Left lung (tissue), 10 donors: ENCODE data around the gene DLGAP1. TPM values are rescaled to one million over a fixed set of nuclear protein-coding genes. Genes with fewer than 3 reads are reported as not detected.

Experiments used
- ATAC-seq: fragments of 200-7000 bp; cut with Tn5 transposase; one replicate; pipeline ENCODE4 v1.9.1; 2020; ENCODE audit warnings: moderate library complexity
- DNase-seq, 4 donors: peaks; one replicate each; pipeline ENCODE4 v3.0.0-alpha.2; 2013 to 2020
- H3K27ac ChIP-seq, 2 donors: fragments of 200-600 bp; sonication (generic) in 1 of 2; one replicate each; pipeline versions ENCODE4 v1.5.0 to v1.8.0; 2020 to 2021
- H3K27me3 ChIP-seq, 2 donors: fragments of 200-600 bp; sonication (generic) in 1 of 2; one replicate each; pipeline versions ENCODE4 v1.5.0 to v1.8.0; 2020 to 2021
- H3K36me3 ChIP-seq, 2 donors: fragments of 200-600 bp; sonication (generic) in 1 of 2; one replicate each; pipeline versions ENCODE4 v1.5.0 to v1.8.0; 2020 to 2021
- H3K4me1 ChIP-seq, 2 donors: fragments of 200-600 bp; one replicate each; pipeline ENCODE4 v1.8.0; 2021
- H3K4me3 ChIP-seq, 2 donors: fragments of 200-600 bp; sonication (generic) in 1 of 2; one replicate each; pipeline versions ENCODE4 v1.5.0 to v1.8.0; 2020 to 2021; ENCODE audit warnings: mild to moderate bottlenecking in 1 of 2
- H3K9me3 ChIP-seq, 2 donors: fragments of 200-600 bp; sonication (generic) in 1 of 2; one replicate each; pipeline versions ENCODE4 v1.5.0 to v1.8.0; 2020 to 2021
- intact Hi-C, 2 donors: fragments of 100-400 bp; cut with DNase I; formaldehyde crosslinking; loops; one replicate each; pipeline versions ENCODE4 v1.11.2 to v1.14.2; 2022
- polyA plus RNA-seq, 6 donors: library from polyadenylated mRNA; unstranded; fragments of 120-200 nt; gene quantifications; one replicate each; pipeline ENCODE4 v1.2.1, GENCODE V29; 2013; ENCODE audit not compliant: insufficient read length in 6 of 6
- total RNA-seq, 2 donors: library from RNA; stranded (reverse); fragmentation: NEBNext Ultra II Directional; extraction: Animal tissue kit (Norgen Biotek cat#: 25700); gene quantifications; one replicate each; pipeline ENCODE4 v1.2.1, GENCODE V29; 2021
- TF ChIP-seq, protein P1 (sequence below), 2 donors: fragments of 200-600 bp; sonication (generic) in 1 of 2; IDR thresholded peaks; one replicate each; pipeline versions ENCODE4 v1.5.0 to v1.8.0; 2021; ENCODE audit warnings: antibody characterized with exemption in 2 of 2
- donor health status: DM: no; HTN: yes; CAD: no.
- donor health status: DM: no; HTN: no; CAD: no.

DLGAP1 gene
- total and polyA plus RNA-seq, 8 donors = 1.6 to 4.0 (median 2.1) TPM

DNA sequence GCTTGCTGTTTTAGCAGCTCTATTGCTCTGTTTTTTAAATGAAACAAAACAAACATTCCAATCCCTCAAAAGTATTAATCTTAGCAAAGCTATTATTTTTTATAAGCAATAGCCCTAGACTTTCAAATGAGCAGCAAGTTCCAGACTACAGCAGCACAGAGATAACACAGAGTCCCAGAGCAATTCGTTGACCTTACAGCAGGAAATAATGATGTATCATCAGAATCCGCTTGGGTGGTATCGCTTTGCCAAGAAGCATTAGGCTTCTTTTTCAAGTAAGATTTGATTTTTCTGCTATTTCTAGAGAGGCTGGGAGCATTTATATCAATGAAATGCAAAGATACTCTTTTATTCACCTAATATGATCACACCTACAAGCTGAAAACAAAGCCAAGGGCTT, 209.7 kb downstream of the DLGAP1 start:
- Histone ChIP-seq H3K27me3 (no peaks in the 10 kb centered on the region), H3K36me3 (no peaks in the 10 kb centered on the region), H3K4me3 (no peak overlapping the region), H3K9me3 (no peaks in the 10 kb centered on the region), H3K27ac (no peak overlapping the region), H3K4me1 (no peaks in the 10 kb centered on the region)
- no peak for DNase-seq
- intact Hi-C loops = no loop called here
- TF ChIP-seq, protein P1, sequence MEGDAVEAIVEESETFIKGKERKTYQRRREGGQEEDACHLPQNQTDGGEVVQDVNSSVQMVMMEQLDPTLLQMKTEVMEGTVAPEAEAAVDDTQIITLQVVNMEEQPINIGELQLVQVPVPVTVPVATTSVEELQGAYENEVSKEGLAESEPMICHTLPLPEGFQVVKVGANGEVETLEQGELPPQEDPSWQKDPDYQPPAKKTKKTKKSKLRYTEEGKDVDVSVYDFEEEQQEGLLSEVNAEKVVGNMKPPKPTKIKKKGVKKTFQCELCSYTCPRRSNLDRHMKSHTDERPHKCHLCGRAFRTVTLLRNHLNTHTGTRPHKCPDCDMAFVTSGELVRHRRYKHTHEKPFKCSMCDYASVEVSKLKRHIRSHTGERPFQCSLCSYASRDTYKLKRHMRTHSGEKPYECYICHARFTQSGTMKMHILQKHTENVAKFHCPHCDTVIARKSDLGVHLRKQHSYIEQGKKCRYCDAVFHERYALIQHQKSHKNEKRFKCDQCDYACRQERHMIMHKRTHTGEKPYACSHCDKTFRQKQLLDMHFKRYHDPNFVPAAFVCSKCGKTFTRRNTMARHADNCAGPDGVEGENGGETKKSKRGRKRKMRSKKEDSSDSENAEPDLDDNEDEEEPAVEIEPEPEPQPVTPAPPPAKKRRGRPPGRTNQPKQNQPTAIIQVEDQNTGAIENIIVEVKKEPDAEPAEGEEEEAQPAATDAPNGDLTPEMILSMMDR (IDR thresholded peaks at IDR 0.05) = no peak
- no peak for ATAC-seq

DNA sequence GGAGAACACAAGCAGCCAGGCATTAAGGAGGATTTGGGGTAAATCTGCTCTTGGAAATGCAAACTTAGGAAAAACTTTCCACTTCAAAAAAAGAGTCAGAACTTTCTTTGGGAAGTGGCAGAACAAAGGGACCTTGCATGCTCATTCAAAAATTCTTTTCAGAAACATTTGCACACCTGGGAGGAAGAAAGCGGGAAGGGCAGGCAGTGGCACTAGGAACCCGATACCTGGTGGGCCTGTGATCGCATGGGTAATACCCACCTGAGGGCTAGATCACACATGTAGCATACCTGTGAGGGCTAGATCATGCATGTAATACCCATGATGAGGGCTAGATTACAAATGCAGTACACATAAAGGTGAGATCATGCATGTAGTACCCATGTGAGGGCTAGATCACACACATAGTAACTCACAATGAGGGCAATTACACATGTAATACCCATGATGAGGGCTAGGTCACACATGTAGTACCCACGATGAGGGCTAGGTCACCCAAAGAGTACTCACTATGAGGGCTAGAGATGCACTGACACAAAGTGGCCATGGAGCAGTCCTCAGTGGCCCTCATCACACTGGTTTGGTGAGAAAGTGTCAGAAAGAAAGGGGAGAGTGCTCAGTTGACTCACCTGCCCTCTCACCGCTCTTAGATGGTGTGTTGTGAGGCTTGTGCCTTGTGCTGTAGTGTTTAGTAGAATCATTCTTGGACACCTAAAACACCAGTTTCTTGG, 212.5 kb downstream of the DLGAP1 start:
- Histone ChIP-seq H3K9me3 (no peaks in the 10 kb centered on the region), H3K4me1 (no peaks in the 10 kb centered on the region), H3K4me3 (no peak overlapping the region), H3K27me3 (no peaks in the 10 kb centered on the region), H3K27ac (no peak overlapping the region), H3K36me3 (no peaks in the 10 kb centered on the region)
- TF ChIP-seq, protein P1 (IDR thresholded peaks at IDR 0.05) = no peak
- DNase-seq (no peak), ATAC-seq (no peak)
- intact Hi-C loops = no loop called here

DNA sequence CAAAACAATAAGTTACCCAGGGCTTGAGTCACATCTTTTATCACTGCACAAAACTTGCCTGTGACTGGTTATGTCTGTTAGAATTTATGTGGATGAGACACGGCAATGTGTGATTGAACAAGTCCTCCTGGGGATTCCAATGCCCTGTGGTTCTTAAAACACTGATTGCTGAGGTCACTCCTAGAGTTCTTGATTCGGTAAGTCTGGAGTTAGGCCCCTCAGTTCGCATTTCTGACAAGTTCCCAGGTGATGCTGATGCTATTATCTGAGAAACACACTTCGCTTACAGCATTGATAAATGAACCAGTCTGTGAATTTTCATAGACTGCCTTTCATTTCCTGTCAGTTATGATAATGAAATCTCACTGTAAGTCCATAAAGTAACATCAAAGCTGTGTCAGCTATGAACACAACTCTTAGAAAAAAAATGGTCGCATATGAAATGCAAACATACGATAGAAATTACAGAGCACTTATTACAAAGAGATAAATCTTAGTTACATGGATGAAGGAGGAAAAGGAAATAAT, 214.0 kb downstream of the DLGAP1 start:
- no peak overlapping the region for H3K4me3 ChIP-seq
- intact Hi-C loops = no loop called here
- no peaks in the 10 kb centered on the region for H3K36me3 ChIP-seq
- TF ChIP-seq, protein P1 (IDR thresholded peaks at IDR 0.05) = no peak
- H3K9me3 ChIP-seq = no peaks in the 10 kb centered on the region
- H3K27me3 ChIP-seq = no peaks in the 10 kb centered on the region
- H3K4me1 ChIP-seq = no peaks in the 10 kb centered on the region
- no peak overlapping the region for H3K27ac ChIP-seq
- DNase-seq (no peak), ATAC-seq (no peak)

DNA sequence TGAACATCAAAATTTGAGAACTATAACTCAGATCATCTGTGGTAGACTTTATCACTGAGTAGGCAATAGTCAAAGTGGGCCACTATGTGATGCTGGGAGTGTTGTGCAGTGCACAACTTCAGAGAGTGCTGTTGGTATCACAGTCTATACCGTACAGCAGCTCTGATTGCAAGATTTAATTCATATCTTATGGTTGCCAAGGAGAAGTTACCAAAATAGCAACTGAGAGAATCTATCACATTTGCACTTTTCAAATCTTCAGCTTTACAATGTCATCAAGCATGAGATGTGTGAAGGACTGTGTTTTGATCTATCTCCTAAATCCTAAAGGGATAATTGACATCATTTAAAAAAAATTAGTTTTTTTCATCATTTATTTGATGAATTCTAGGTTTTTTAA, 216.1 kb downstream of the DLGAP1 start:
- Histone ChIP-seq H3K36me3 (no peaks in the 10 kb centered on the region), H3K27ac (no peak overlapping the region), H3K4me1 (no peaks in the 10 kb centered on the region), H3K9me3 (no peaks in the 10 kb centered on the region), H3K27me3 (no peaks in the 10 kb centered on the region), H3K4me3 (no peak overlapping the region)
- DNase-seq (no peak), ATAC-seq (no peak)
- intact Hi-C loops = no loop called here
- TF ChIP-seq, protein P1 (IDR thresholded peaks at IDR 0.05) = no peak

DNA sequence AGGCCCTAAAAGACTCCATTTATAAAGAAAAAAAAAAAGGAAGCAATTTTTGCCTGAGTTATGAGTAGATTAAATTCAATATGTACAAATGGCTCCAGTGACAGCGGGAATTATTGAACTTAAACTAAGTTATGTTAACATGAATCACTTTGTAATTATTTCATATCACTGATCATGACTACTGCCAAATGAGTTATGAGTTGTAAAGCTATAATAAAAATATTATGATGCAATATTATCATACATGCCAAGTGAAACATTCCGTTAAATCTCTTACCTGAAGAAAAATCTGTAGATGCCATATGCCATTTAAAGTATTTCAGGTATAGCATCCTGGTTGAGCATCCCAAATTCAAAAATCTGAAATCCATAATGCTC, 217.5 kb downstream of the DLGAP1 start:
- H3K4me1 ChIP-seq = no peaks in the 10 kb centered on the region
- no peaks in the 10 kb centered on the region for H3K27me3 ChIP-seq
- no peak for ATAC-seq
- DNase-seq = no peak
- H3K9me3 ChIP-seq = no peaks in the 10 kb centered on the region
- no peaks in the 10 kb centered on the region for H3K36me3 ChIP-seq
- H3K4me3 ChIP-seq = no peak overlapping the region
- intact Hi-C loops = no loop called here
- H3K27ac ChIP-seq = no peak overlapping the region
- TF ChIP-seq, protein P1 (IDR thresholded peaks at IDR 0.05) = no peak
